Measurements from ENCODE around the gene SOX6.

GRCh38 chr11:16365581-16366228 is 9.4 kb upstream of the SOX6 start:
- TF ChIP-seq CTCF (IDR thresholded peaks at IDR 0.05; ENCODE audit: poor library complexity, severe bottlenecking) (no peak), SMC3 (conservative IDR thresholded peaks at IDR 0.05; ENCODE audit: poor library complexity) (no peak), EP300 (conservative IDR thresholded peaks at IDR 0.05; ENCODE audit: poor library complexity, severe bottlenecking) (no peak), RAD21 (conservative IDR thresholded peaks at IDR 0.05) (no peak)
